Loucy (cell line): ENCODE measurements around the gene TTLL13.

Experiments used
- H2AFZ ChIP-seq: fragments of 200-600 bp; sonication (generic); 2 replicates; pipeline ENCODE4 v1.6.0; 2016; ENCODE audit warnings: antibody characterized with exemption, mild to moderate bottlenecking, low read length, moderate library complexity
- H3F3A ChIP-seq: fragments of 200-600 bp; 2 replicates; pipeline ENCODE4 v1.6.0; 2016; ENCODE audit warnings: antibody characterized with exemption, low read depth, mild to moderate bottlenecking
- H3K27me3 ChIP-seq: fragments of 200-600 bp; sonication (generic); 2 replicates; pipeline ENCODE4 v1.6.1; 2014; ENCODE audit warnings: low read length, mild to moderate bottlenecking; ENCODE audit not compliant: insufficient read depth, poor library complexity, severe bottlenecking
- H3K36me3 ChIP-seq: fragments of 200-600 bp; sonication (generic); 2 replicates; pipeline ENCODE4 v1.6.1; 2016; ENCODE audit warnings: low read length; ENCODE audit not compliant: insufficient read depth
- H3K4me1 ChIP-seq: fragments of 200-600 bp; sonication (generic); 2 replicates; pipeline ENCODE4 v1.5.1; 2014; ENCODE audit warnings: low read length, mild to moderate bottlenecking; ENCODE audit not compliant: insufficient read depth, poor library complexity, severe bottlenecking
- H3K4me2 ChIP-seq: fragments of 200-600 bp; sonication (generic); 2 replicates; pipeline ENCODE4 v1.6.0; 2014; ENCODE audit warnings: antibody characterized with exemption, low read length, low read depth, mild to moderate bottlenecking; ENCODE audit not compliant: poor library complexity, severe bottlenecking
- H3K4me3 ChIP-seq: fragments of 200-600 bp; sonication (generic); 2 replicates; pipeline ENCODE4 v1.5.1; 2014; ENCODE audit warnings: low read length, mild to moderate bottlenecking, mixed read lengths; ENCODE audit not compliant: poor library complexity, severe bottlenecking
- H3K79me2 ChIP-seq: fragments of 200-600 bp; sonication (generic); 2 replicates; pipeline ENCODE4 v1.6.1; 2014; ENCODE audit warnings: low read length; ENCODE audit not compliant: insufficient read depth
- H3K9ac ChIP-seq: fragments of 200-600 bp; sonication (generic); 2 replicates; pipeline ENCODE4 v1.6.0; 2014; ENCODE audit warnings: mild to moderate bottlenecking, low read depth, low read length, moderate library complexity; ENCODE audit not compliant: poor library complexity, severe bottlenecking
- H3K9me2 ChIP-seq: fragments of 200-600 bp; sonication (generic); replicated peaks from 2 replicates; pipeline ENCODE4 v1.6.1; 2016; ENCODE audit warnings: low read depth, low read length, mixed read lengths
- H3K9me3 ChIP-seq: fragments of 200-600 bp; sonication (generic); 2 replicates; pipeline ENCODE4 v1.6.1; 2014; ENCODE audit warnings: mild to moderate bottlenecking, antibody characterized with exemption, low read length, low read depth; ENCODE audit not compliant: insufficient read depth
- H4K20me1 ChIP-seq: fragments of 200-600 bp; sonication (generic); 2 replicates; pipeline ENCODE4 v1.6.0; 2014; ENCODE audit warnings: antibody characterized with exemption, low read length, mild to moderate bottlenecking; ENCODE audit not compliant: insufficient read depth, poor library complexity, severe bottlenecking
- CTCF ChIP-seq: fragments of 200-600 bp; sonication (generic); conservative IDR thresholded peaks from 2 replicates; pipeline ENCODE4 v1.5.1; 2014; ENCODE audit warnings: mild to moderate bottlenecking, antibody characterized with exemption, low read length
- EZH2phosphoT487 ChIP-seq: fragments of 200-600 bp; IDR thresholded peaks from 2 replicates; pipeline ENCODE4 v1.6.1; 2018; ENCODE audit warnings: antibody characterized with exemption, mild to moderate bottlenecking, moderate library complexity, borderline replicate concordance

TTLL13 gene

GRCh38 chr15:90201130-90201943, 48.0 kb upstream of the TTLL13 start, which contains the start of gene SEMA4B:
TSS of gene SEMA4B (plus strand) at chr15:90201330. CDS start at chr15:90201579, 249 bp downstream.
- peaks cover 57% of the 10 kb centered on the region for H3K4me1 ChIP-seq
- peak within 1 kb of the TSS; percentile 91 for H3K4me2 ChIP-seq
- no peaks in the 10 kb centered on the region for H3K27me3 ChIP-seq
- H3K9me3 ChIP-seq: no peaks in the 10 kb centered on the region
- no peaks in the 10 kb centered on the region for H3F3A ChIP-seq
- no peaks in the 10 kb centered on the region for H3K9me2 ChIP-seq
- H2AFZ ChIP-seq: peak within 1 kb of the TSS; percentile 91
- H3K9ac ChIP-seq: peak within 1 kb of the TSS; percentile 86
- no peak for TF ChIP-seq EZH2phosphoT487
- TF ChIP-seq CTCF: no peak
- peak within 1 kb of the TSS; percentile 95 for H3K4me3 ChIP-seq
- H3K36me3 ChIP-seq: no peaks in the 10 kb centered on the region
- H4K20me1 ChIP-seq: peaks cover 10% of the 10 kb centered on the region
- peaks cover 51% of the 10 kb centered on the region for H3K79me2 ChIP-seq

- TF ChIP-seq CTCF: no peak
- no peak for TF ChIP-seq EZH2phosphoT487
- Histone ChIP-seq H3K79me2 (peaks cover 57% of the 10 kb centered on the region), H3K4me2 (peak overlapping the region; percentile 91), H3F3A (no peaks in the 10 kb centered on the region), H3K9ac (peak overlapping the region; percentile 86), H3K4me1 (peaks cover 57% of the 10 kb centered on the region), H2AFZ (peak overlapping the region; percentile 91; the same call in 1 of the 2 replicates), H3K4me3 (peak overlapping the region; percentile 95), H3K36me3 (no peaks in the 10 kb centered on the region), H3K27me3 (no peaks in the 10 kb centered on the region), H3K9me3 (no peaks in the 10 kb centered on the region), H4K20me1 (peaks cover 12% of the 10 kb centered on the region), H3K9me2 (no peaks in the 10 kb centered on the region)
These were observed 47.4 kb upstream of the TTLL13 start for GRCh38 chr15:90201944-90202375.

GRCh38 chr15:90202929-90203328, 46.4 kb upstream of the TTLL13 start:
- no peaks in the 10 kb centered on the region for H3K9me3 ChIP-seq
- no peaks in the 10 kb centered on the region for H3F3A ChIP-seq
- peaks cover 57% of the 10 kb centered on the region for H3K4me1 ChIP-seq
- peak overlapping the region; percentile 86 for H3K9ac ChIP-seq
- no peak for TF ChIP-seq CTCF
- no peak for TF ChIP-seq EZH2phosphoT487
- peaks cover 13% of the 10 kb centered on the region for H4K20me1 ChIP-seq
- no peaks in the 10 kb centered on the region for H3K9me2 ChIP-seq
- H3K79me2 ChIP-seq: peaks cover 64% of the 10 kb centered on the region
- H3K36me3 ChIP-seq: no peaks in the 10 kb centered on the region
- H3K4me2 ChIP-seq: peak overlapping the region; percentile 91
- H3K27me3 ChIP-seq: no peaks in the 10 kb centered on the region
- H3K4me3 ChIP-seq: peak overlapping the region; percentile 95
- H2AFZ ChIP-seq: no peak overlapping the region
